ENCODE measurements around the gene KLK13.
A peak's percentile ranks its signal among the peaks of the same experiment; 100 is the strongest.

KLK13 gene

GRCh38 chr19:51091895-51092873 is 27.3 kb upstream of the KLK13 start:
- DNase-seq = peak; percentile 55

- no peak for DNase-seq
Observed at GRCh38 chr19:51091126-51091525, 26.2 kb upstream of the KLK13 start.

GRCh38 chr19:51090471-51090870 is 25.6 kb upstream of the KLK13 start:
- DNase-seq = peak; percentile 89

GRCh38 chr19:51089786-51090185 is 24.9 kb upstream of the KLK13 start:
- peak; percentile 89 for DNase-seq

GRCh38 chr19:51086153-51086850 is 21.4 kb upstream of the KLK13 start:
- peak; percentile 58 for DNase-seq

- no peak for DNase-seq
Observed at GRCh38 chr19:51084505-51084904, 19.6 kb upstream of the KLK13 start.

- DNase-seq = no peak
Observed at GRCh38 chr19:51083783-51084182, 18.9 kb upstream of the KLK13 start.

- DNase-seq = no peak
Observed at GRCh38 chr19:51083181-51083580, 18.3 kb upstream of the KLK13 start.

GRCh38 chr19:51082611-51083010 is 17.7 kb upstream of the KLK13 start, which contains the start of gene KLK14:
Gene KLK14 (minus strand): TSS chr19:51082887. CDS start chr19:51082614, 273 bp downstream.
- peak; percentile 7 for DNase-seq

- no peak for DNase-seq
Observed at GRCh38 chr19:51081476-51081875, 16.6 kb upstream of the KLK13 start.

GRCh38 chr19:51079481-51080110 is 14.7 kb upstream of the KLK13 start:
- DNase-seq = peak; percentile 76

- no peak for DNase-seq
Observed at GRCh38 chr19:51078731-51079130, 13.8 kb upstream of the KLK13 start.

- DNase-seq = no peak
Observed at GRCh38 chr19:51078104-51078503, 13.2 kb upstream of the KLK13 start.

- no peak for DNase-seq
Observed at GRCh38 chr19:51076631-51077213, 11.8 kb upstream of the KLK13 start.

GRCh38 chr19:51075998-51076397 is 11.1 kb upstream of the KLK13 start:
- no peak for DNase-seq

GRCh38 chr19:51071095-51071405 is 6.2 kb upstream of the KLK13 start:
- DNase-seq = peak; percentile 91

GRCh38 chr19:51070334-51071094 is 5.6 kb upstream of the KLK13 start:
- peak; percentile 92 for DNase-seq

- no peak for DNase-seq
Observed at GRCh38 chr19:51066393-51067186, 1.7 kb upstream of the KLK13 start.

- no peak for DNase-seq
Observed at GRCh38 chr19:51065221-51065960, 499 bp upstream of the KLK13 start.

GRCh38 chr19:51063664-51064063 is 1.2 kb downstream of the KLK13 start:
- no peak for DNase-seq

- DNase-seq = no peak
Observed at GRCh38 chr19:51060973-51061372, 3.9 kb downstream of the KLK13 start.
